Endothelial cell of umbilical vein (primary cell): Measurements from ENCODE around the gene NES.

Source experiments
- MAX ChIP-seq: IDR thresholded peaks from 2 replicates; pipeline ENCODE4 v1.6.1; 2011; ENCODE audit not compliant: insufficient read depth, insufficient read length
- POLR2A ChIP-seq: IDR thresholded peaks from 2 replicates; pipeline ENCODE4 v1.6.1; 2012; ENCODE audit warnings: low read depth, mild to moderate bottlenecking, control low read depth, low read length

DNA sequence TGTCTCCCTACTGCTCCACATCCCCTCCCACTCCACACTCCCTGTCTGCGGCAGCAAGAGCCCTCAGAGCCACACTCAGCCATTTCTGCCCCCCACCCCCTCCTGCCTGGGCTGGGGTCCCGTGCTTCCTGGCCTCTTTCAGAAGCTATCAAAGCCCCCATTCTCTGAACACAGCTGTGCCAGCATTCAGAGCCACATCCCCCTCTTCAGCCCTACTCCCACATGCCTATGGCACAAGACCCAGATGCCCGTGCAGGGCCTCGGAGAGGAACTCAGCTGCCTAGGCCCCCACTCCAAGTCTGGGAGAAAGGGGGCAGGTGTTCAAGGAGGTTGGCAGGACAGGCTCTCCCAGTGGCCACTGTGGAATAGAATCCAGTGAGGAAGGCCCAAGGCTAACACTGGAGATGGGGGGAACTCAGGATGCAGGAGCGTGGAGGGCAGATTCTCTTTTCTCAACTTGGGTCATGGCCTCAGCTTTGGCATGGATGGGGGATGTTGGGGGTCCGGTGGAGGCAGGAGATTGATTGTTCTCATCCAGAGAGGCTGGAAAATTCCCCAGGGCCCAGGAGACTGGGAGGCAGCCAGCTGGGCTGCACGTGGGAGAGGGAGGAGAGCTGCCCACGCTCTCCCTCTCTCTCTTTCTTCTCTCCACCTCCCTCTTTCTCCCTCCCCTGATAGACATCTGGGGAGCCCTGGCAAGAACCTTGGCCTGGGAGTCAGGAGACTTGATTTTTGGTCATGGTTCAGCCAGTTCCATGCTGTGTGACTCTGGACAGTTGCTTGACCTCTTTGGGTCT lies 38.8 kb downstream of the NES start:
- no peak for TF ChIP-seq MAX
- no peak for TF ChIP-seq POLR2A
